ENCODE data around the gene BOLA1. TPM values are rescaled to one million over a fixed set of nuclear protein-coding genes. Genes with fewer than 3 reads are reported as not detected.
"Not testable (repeated sequence)": the region's sequence is repeated elsewhere in the genome, so short reads cannot be mapped to it uniquely, and the experiment has no call there.

BOLA1 gene
- total RNA-seq, 1 experiment from 2014 or later: 6.0 TPM

- not testable (repeated sequence) for H3K27me3 Mint-ChIP-seq (ENCODE audit: low read depth); H3K9ac ChIP-seq (ENCODE audit: extremely low read depth, insufficient read length, low read length); H4K20me1 ChIP-seq (ENCODE audit: control insufficient read depth, insufficient read depth, insufficient read length); DNase-seq; H2BK20ac ChIP-seq (ENCODE audit: low read depth, low read length, poor library complexity, severe bottlenecking); H3K79me1 ChIP-seq (ENCODE audit: insufficient read depth, low read depth, low read length, poor library complexity, severe bottlenecking); H3K14ac ChIP-seq (ENCODE audit: insufficient read depth, low read length); H3K4me1 ChIP-seq (ENCODE audit: insufficient read depth, low read length); H3K4me1 Mint-ChIP-seq; H3K36me3 Mint-ChIP-seq (ENCODE audit: insufficient read depth in 1 of 3, low read depth in 3 of 3); H3K79me2 ChIP-seq (ENCODE audit: insufficient read depth, low read length); H2BK120ac ChIP-seq (ENCODE audit: low read depth, low read length, poor library complexity, severe bottlenecking); H4K8ac ChIP-seq (replicated peaks; ENCODE audit: insufficient read length, low read depth, low read length); H3K9me3 ChIP-seq (ENCODE audit: control insufficient read depth, low read depth, low read length); H2AK5ac ChIP-seq (ENCODE audit: insufficient read length, low read length); H3K56ac ChIP-seq (ENCODE audit: insufficient read length, low read depth, low read length); H3K27ac ChIP-seq (ENCODE audit: insufficient read length, low read depth, low read length); H3T11ph ChIP-seq (ENCODE audit: low read length); H3K18ac ChIP-seq (ENCODE audit: insufficient read length, low read depth, low read length); H2BK15ac ChIP-seq (ENCODE audit: low read depth, low read length); H3K23ac ChIP-seq (ENCODE audit: insufficient read length, low read depth, low read length); H3K4me3 Mint-ChIP-seq; H3K4ac ChIP-seq (ENCODE audit: low read depth, low read length); H3K27ac Mint-ChIP-seq; H3K27me3 ChIP-seq (ENCODE audit: insufficient read depth, low read length); H4K91ac ChIP-seq (ENCODE audit: insufficient read length, low read depth, low read length); H4K5ac ChIP-seq (ENCODE audit: insufficient read length, low read depth, low read length); H2AFZ ChIP-seq (ENCODE audit: low read length); H3K4me2 ChIP-seq (ENCODE audit: insufficient read depth, insufficient read length, low read length); H2BK12ac ChIP-seq (ENCODE audit: insufficient read length, low read depth, low read length); H2BK5ac ChIP-seq (ENCODE audit: insufficient read length, low read length); H3K23me2 ChIP-seq (ENCODE audit: insufficient read length, low read depth, low read length, poor library complexity, severe bottlenecking); H3K9me3 Mint-ChIP-seq
- WGBS (ENCODE audit: extremely low coverage, insufficient read length, low lambda C conversion rate): no CpG with 5 or more reads among the region's 4 CpGs
These were observed 26.3 kb upstream of the BOLA1 start for GRCh38 chr1:149873060-149873459.

Measured in H9 (cell line).